NCI-H82 treated with DMSO at 0.1 percent for 48 hours (cell line): ENCODE measurements around the gene OTUD6A.
A peak's percentile ranks its signal among the peaks of the same experiment; 100 is the strongest.
"Not testable (repeated sequence)": the region's sequence is repeated elsewhere in the genome, so short reads cannot be mapped to it uniquely, and the experiment has no call there.

ENCODE experiments used
- DNase-seq: peaks from one replicate; lab custom pipeline; 2025; ENCODE audit not compliant: unreplicated experiment; lab: John Stamatoyannopoulos, UW

The OTUD6A gene

DNA sequence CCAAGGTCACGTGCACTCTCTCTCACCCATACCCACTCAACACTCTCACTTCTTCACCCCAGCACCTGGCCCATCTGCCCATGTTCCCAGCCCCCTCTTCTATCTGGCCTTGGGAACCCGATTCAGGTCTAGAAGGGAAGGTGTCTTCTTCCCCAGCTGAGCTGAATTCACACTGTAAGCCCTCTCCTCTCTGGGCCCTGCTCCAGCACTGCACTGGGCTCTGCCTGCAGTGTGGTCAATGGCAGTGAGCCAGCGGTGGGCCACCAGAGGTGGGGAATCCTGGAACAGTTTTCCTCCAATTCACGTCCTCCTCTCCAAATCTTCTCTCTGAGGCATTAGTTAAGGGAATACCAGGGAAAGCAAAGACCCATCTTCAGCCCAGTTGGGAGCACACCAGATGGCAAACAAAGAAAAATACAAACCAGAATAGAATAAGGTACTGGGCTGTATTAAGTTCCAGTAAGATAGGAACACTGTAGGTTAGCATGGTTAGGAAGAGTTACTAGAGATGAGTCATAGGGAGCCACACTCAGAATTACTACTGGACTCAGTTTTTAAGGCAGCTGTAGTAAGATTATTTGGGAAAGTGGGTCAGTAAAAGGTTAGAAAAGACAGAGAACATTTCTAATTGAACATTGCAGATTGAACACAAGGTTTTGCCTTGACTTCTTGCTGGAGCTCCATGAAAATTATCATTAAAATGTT is 17.6 kb upstream of the OTUD6A start:
- no peak for DNase-seq

DNA sequence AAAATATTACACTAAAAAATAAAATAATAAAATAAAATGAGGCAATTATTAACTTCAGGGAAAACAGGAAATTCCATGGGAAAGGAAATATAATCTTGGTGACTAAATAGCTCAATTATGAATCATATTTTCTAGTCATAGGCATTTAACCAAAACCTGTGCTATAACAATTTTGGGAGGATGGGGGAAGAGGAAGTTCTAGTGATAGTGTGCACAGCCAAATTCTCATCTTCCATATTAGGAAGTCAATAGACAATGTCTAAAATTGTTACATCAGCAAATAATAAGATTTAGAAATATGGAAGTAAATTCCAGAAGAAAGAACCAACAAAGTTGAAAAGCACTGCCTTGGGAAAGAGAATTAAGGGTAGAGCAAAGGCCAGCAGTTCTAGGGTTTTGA is 15.3 kb upstream of the OTUD6A start:
- no peak for DNase-seq

DNA sequence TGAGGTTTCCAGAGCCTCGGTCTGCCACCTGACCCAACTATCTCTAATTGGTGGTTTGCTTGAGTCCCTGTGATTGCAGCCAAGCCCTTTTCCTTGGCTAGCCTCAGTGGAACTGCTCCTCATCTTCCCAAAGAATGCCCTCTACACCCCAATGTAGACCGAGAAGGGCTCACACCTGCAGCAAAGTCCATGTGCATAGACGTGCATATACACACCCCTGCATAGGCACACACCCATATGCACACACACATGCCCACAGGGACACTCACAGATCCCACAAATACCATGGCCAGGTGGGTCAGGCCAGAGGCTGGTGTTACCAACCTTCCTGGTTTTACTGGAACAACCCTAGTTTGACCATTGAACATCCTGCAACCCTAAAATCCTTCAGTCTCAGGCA is 12.9 kb upstream of the OTUD6A start:
- DNase-seq = no peak

DNA sequence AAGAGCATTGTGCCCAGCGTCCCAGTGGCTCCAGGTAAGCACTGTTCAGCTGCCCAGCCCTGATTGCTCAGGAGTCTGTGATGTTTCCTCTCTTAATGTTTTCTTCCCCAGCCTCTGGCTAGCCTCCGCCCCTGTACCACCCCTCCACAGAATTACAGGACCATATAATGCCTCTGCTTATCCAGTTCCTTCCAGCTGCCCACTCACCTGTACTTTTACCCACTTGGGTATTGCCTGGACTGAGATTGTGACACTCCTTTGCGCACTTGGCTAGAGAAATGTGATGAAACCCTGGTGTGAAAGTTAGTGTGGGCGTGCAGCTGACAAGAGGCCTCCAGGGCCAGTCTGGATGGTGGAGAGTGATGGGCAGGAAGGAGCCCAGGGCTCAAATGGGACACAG is 12.3 kb upstream of the OTUD6A start, which contains the start of gene AWAT2:
AWAT2 (minus strand) TSS at position 14 of the 400 bp plus-strand sequence; CDS start at position 8, 6 bp downstream.
- DNase-seq = no peak

DNA sequence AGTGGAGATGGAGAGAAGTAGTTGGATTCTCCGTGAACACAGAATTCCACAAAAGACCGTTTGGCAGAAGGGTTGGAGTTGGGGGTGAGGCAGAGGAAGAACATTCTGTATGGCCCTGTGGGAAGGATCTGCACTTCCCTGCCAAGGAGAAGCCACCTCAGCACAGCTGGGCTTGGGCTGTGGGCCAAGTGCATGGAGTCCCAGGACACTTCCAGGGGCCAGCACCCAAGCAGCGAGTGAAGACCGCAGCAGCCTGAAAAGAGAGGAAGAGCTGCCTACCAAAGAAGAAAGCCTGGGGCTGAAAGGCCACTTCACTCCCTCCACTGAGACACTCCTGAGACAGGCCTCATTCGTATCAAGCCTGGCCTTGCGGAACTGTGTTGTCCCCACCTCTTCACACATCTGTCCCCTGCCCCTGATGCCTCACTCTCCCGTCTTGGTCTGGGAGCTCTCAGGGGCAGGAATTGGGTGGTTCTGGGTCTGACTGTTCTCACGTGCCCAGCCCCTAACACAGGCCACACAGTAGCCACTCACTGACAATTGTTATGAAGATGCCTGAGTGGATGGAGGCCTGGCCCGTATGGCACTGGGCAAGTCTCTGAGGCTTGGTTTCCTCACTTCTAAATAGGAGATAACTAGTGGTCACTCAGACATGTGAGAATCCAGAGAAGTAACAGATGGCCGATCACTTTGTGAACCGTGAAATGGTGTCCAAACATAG is 9.2 kb upstream of the OTUD6A start:
- DNase-seq = no peak

DNA sequence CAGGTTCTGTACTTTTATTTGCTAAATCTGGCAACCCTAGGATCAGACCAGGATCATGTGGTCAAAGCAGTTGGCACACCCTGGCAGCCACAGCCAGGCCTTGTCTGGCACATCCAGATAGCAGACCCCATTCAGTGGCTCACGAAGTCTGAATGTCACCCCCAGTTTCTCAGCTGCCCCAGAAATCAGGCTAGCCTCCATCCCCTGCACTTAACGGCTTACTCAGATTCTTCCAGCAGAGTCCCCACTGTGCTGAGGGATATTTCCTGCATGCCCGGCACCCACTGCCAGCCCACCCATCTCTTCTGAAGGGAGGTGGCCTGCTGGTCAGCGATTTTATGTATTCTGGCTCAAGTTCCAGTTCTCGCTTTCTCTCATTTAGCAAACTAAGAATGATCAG is 7.9 kb upstream of the OTUD6A start:
- DNase-seq = no peak

DNA sequence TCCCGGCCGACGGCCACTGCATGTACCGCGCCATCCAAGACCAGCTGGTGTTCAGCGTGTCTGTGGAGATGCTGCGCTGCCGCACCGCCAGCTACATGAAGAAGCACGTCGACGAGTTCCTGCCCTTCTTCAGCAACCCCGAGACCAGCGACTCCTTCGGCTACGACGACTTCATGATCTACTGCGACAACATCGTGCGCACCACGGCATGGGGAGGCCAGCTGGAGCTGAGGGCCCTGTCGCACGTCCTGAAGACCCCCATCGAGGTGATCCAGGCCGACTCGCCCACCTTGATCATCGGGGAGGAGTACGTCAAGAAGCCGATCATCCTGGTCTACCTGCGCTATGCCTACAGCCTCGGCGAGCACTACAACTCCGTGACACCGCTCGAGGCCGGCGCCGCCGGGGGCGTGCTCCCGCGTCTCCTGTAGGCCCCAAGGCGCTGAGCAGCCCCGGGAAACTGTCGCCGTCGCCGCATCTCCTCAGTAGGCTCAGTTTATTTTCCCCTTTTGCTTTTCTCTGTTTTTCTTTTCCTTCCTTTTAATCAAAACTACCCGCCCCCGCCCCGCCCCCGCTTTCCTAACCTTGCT is 799 bp downstream of the OTUD6A start:
- DNase-seq = no peak

DNA sequence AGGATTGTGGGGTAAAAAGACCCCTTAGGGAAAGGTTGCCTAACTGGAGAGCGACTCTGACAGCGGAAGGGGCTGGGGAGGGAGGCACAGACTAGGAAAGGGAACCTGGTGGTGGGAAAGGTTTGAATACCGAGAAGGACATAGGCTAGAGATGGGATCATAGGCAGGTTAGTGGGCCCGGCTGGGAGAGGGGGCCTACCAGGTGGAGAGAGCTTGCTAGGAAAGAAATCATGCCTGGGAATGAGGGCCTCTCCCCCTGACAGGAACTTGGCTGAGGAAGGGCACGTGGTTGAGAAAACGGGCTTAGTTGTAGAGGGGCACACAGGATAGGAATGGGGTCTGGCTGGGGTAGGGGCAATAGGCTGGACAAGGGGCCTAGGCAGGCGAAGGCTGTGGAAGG is 4.4 kb downstream of the OTUD6A start:
- no peak for DNase-seq

DNA sequence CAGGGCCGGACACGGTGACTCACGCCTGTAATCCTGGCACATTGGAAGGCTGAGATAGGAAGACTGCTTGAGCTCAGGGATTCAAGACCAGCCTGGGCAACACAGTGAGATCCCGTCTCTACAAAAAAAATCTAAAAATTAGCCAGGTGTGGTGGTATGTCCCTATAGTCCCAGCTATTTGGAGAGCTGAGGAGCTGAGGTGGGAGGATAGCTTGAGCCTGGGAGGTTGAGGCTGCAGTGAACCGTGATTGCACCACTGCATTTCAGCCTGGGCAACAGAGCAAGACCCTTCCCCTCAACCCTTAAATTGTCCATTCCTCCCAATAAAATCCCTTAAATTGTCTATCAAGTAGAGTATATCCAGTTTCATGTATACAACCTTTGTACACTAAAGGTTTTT is 17.0 kb downstream of the OTUD6A start:
- no peak for DNase-seq

DNA sequence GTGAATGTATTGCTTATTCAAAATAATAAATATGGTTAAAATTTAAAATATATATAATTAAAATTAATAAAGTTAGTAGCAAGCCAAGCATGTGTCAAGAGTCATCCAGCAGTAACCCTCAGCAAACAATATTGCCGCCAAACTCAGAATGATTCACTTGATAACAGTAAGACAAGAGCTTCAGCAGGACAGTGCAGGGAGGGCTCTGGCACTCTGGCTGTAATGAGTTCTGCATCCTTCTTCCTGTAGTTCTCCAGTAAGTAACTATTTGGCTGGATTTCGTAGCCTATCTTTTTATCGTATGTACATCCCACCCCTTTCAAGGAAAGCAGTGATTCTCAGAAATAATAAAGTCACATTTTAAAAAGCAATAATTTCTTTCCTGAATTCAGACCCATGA is 17.6 kb downstream of the OTUD6A start:
- DNase-seq = no peak

DNA sequence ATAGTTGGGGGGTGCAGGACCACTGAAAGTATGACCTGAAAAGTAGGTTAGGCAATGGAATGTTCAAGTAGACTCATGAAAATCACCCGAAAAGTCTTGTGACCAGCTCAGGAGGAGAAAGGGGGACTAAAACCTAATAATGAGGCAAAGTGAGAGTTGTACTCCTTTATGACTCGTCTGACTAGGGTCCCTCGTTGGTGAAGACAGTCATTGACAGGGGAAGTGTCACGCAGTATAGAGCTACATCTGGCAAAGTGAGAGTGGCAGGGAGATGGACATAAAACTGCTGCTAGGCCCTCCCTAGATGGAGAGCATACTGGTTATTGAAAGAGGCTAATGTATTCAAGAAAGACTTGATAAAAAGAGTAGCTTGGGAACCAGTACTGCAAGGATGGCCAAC is 20.5 kb downstream of the OTUD6A start:
- DNase-seq = no peak

DNA sequence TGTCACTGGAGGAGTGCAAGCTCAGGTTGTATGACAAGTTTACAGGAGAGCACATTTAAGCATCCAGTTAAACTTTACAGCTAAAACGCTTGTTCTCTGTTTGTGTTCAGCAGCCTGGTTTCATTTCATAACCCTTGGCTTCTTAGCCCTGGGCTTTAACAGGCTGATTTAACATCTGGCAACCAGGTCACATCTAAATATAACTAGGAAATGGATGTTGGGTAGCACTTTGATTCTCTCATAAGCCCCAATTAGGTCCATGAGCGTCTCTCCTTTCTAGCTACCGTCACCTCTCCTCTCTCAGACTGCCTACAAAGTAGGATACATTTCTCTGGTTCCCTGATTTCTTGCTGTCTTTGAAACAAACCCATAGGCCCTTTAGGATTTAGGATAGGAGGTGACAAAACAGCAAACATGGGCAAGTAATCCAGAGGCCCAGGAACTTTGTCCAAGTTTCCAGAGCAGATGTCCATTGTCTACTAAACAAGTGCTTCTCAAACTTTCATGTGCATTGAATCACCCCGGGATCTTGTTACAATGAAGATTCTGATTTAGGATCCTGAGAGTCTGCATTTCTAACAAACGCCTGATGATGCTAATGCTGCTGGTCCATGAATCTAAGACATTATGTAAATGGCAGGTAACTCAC is 22.5 kb downstream of the OTUD6A start:
- no peak for DNase-seq

DNA sequence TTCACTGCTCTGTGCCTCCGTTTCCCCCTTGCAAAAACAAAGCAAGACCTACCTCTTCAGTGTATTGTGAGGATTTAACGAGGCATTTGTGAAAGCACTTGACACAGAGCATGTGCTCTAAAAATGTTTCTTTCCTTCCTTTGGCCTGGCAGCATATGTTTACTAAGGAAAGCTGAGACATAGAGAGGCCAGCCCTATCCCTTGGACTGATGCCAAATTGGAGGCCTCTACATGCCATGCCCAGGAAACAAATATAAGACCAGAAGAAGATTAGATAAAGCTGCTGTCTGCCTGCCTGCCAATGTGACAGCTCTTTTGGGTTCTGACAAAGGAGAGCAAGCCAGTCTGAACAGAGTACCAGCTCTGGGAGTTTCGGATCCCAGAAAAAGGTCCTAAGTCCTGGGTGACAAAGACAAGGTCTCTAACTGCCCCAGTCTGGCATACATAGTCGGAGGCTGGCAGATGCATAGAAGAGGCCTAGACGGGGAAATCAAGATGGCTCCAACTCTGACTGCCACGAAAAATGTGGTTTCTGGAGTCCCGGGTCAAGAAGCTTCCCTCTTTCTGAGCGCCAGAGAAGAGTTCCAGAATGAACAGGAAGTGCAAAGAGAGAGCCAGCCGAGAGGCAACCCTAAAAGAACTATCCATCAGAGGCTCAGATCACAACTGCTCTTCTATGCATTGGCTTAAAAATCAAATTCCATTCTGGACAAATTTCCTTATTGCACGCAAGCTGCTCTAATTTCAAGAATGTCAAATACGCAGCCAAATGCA is 25.8 kb downstream of the OTUD6A start:
- peak; percentile 78 for DNase-seq

DNA sequence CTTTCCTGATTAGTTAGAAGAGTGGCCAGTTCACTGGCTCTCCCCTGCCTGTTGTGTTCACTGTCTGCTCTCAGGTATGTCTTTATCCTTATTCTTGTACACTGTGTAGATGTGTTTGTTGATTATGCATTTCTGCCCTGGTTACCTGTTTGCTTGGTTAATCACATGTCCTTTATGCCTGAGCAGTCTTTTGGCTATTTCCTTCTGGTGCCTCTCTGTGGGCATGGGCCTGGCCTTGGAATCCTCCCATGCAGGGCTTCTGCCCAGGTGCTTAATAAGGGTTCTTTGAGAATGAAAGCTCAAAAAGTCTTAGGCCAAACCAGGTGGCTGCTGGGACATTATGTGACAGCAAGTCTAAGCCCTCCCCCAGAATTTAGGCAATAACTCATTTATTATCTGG is 26.5 kb downstream of the OTUD6A start:
- DNase-seq = no peak

DNA sequence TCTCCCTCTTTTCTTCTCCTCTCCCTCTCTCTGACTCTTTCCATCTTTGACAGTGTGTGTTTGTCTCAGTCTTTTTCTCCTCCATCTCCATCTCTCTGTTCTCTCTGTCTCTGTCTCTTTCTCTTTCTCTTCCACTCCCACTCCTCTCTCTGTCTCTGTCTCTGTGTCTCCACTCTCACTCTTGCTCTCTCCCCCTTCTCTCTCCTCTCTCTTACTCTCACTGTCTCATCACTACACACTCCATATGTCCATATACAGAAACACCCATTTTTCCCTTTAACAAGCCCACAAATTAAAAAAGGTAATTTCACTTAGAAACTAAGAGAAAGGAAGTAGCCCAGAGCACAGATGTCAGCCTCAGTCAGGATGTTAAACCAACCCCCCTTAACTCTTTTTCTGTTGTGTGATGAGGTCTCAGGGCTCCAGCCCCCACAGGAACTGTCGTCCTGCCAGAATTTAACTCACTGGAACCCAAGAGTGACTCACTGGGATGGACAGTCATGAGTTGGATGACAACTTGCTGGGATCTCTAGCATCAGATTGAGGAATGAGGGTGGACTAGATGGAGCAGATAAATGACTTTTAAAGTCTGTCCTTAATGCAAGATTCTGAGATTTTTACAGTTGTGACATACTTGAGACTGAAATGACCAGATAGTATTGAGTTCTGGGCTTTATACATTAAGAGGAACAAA is 27.5 kb downstream of the OTUD6A start:
- DNase-seq = no peak

DNA sequence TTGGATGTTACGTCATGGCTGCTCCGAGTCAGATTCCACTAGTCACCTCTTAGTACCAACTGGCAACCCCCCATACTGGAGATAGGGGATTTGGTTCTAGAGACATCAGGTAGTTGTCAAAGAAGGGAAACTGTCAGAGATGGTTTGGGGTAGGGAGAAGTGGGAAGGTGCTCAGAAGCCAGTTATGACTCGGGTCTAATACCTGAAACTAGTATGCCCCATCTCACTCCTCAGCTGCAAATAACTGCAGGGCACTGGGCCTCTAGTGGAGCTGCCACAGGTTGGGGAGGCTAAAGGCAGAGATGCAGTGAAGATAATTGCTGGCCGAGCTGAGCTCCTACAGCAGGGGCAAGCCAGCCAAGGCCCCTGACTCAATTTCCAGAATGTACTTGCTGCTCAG is 30.0 kb downstream of the OTUD6A start:
- DNase-seq = no peak

DNA sequence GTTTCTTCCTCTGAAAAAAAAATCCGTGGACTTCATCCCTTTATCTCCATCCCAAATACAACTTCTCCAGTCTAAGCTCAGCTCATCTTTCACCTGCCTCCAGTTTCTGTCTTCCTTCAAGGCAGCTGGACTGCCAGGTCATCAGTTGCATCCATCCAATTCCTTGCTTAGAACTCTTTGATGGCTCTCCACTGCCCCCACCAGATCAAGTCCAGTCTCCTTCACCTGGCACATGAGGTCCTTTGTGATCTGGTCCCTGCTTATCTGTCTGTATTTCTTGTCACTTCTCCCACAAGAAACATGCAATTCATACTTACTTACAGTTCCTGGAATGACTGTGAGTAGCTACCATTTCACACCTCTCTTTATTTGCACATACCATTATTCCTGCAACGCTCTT is 33.8 kb downstream of the OTUD6A start:
- DNase-seq = peak; percentile 42

DNA sequence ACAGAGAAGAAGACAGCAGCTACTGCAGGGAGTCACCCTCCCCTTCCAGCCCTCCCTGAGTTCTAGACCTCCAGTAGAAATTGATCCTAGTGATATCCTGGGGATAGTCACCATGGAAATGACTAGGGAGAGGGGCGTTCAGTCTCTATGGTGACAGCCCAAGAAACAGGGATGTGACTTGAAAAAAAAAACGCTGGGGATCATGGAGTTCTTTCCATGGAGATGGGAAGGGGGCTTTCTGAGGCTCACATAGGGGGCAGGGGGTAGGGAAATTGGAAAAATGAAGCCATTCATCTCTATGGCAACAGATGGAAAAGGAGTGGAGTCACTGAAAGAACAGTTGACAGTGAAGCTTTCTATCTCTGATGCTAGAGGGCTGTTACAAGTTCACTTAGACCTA is 43.0 kb downstream of the OTUD6A start:
- no peak for DNase-seq

DNA sequence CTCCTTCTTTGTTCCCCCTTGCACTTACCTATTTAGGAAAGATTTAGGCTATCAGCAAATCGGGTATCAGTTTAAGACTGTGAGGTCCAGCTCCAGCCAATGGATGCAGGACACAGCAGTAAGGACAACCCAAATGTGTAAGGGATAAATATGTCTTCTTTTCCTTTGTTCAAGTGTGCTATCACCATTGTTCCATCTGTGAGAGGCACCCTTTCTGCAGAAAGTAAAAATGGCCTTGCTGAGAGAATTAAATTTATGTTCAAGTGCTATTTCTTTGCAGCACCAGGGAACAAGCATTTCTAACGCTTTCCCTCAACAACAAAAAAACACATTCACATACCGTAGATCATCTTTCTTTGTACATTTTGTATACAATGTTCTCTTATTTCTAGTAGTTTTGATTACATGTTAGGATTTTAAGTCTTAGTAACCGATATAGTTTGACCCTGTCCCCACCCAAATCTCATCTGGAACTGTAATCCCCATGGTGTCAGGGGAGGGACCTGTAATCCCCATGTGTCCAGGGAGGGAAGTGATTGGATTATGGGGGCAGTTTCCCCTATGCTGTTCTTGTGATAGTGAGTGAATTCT is 49.3 kb downstream of the OTUD6A start:
- DNase-seq = not testable (repeated sequence)
